Testis (tissue), 3 donors: ENCODE data around the gene BAG5. TPM values are rescaled to one million over a fixed set of nuclear protein-coding genes. Genes with fewer than 3 reads are reported as not detected.

Experiments
- DNase-seq: peaks from one replicate; pipeline ENCODE4 v3.0.0-alpha.2; 2019
- H3K27ac ChIP-seq, 2 donors: fragments of 200-600 bp; sonication (generic); one replicate each; pipeline ENCODE4 v1.5.1; 2019
- H3K27me3 ChIP-seq: fragments of 200-600 bp; sonication (generic); one replicate; pipeline ENCODE4 v1.5.1; 2019
- H3K36me3 ChIP-seq: fragments of 200-600 bp; sonication (generic); one replicate; pipeline ENCODE4 v1.5.1; 2017; ENCODE audit warnings: low read depth; ENCODE audit errors: missing control alignments
- H3K4me1 ChIP-seq: fragments of 200-600 bp; sonication (generic); one replicate; pipeline ENCODE4 v1.5.1; 2019
- H3K4me3 ChIP-seq, 2 donors: fragments of 200-600 bp; sonication (generic); one replicate each; pipeline ENCODE4 v1.5.1; 2017 to 2019
- H3K9me3 ChIP-seq: fragments of 200-600 bp; sonication (generic); one replicate; pipeline ENCODE4 v1.5.1; 2017
- CTCF ChIP-seq, 3 experiments: fragments of 450-650 bp in 2 of 3; fragments of 200-600 bp in 1 of 3; sonication (generic) in 1 of 3; IDR thresholded peaks; one replicate each; pipeline ENCODE4 v1.5.1; 2016 to 2019; ENCODE audit warnings: antibody characterized with exemption in 3 of 3, mild to moderate bottlenecking in 2 of 3, moderate library complexity in 1 of 3
- POLR2A ChIP-seq: fragments of 450-650 bp; IDR thresholded peaks from one replicate; pipeline ENCODE4 v1.6.1; 2017; ENCODE audit warnings: antibody characterized with exemption, mild to moderate bottlenecking, moderate library complexity
- WGBS, 2 donors: methylation state at CpG; one replicate each; pipeline ENCODE4 v1.1.5; 2018; 5-methylcytosine and 5-hydroxymethylcytosine counted together
- intact Hi-C: fragments of 100-400 bp; cut with DNase I; formaldehyde crosslinking; loops from one replicate; pipeline ENCODE4 v1.15.1; 2023; ENCODE audit warnings: low total_unique reads
- polyA plus RNA-seq: library from polyadenylated mRNA; stranded (reverse); fragments of 350-450 nt; fragmentation: Illumina TruSeq; extraction: RNeasy Lipid Tissue Mini Kit (QIAGEN cat#74804); gene quantifications from one replicate; pipeline ENCODE4 v1.2.3, GENCODE V29; 2014; ENCODE audit warnings: low read depth, low replicate concordance; ENCODE audit not compliant: insufficient read depth
- total RNA-seq, 2 donors: library from RNA; depleted of rRNA; stranded (reverse); fragments of >200 nt; gene quantifications; one replicate each; pipeline ENCODE4 v1.2.3, GENCODE V29; 2016

BAG5 gene
- total and polyA plus RNA-seq, 3 donors from 2014 or later, result 63.4 to 202 (median 124) TPM

- 91 to 99% methylated on average over 5 of the region's 5 CpGs for WGBS, 2 donors
- H3K4me3 ChIP-seq, result no peak overlapping the region
- H3K36me3 ChIP-seq, result no peaks in the 10 kb centered on the region
- no peak for DNase-seq
- no peaks in the 10 kb centered on the region for H3K9me3 ChIP-seq
- H3K27me3 ChIP-seq, result no peaks in the 10 kb centered on the region
- no peaks in the 10 kb centered on the region for H3K4me1 ChIP-seq
- TF ChIP-seq POLR2A (no peak), CTCF (IDR thresholded peaks at IDR 0.05) (no peak)
- no peak overlapping the region for H3K27ac ChIP-seq
- intact Hi-C loops, result no loop called here
These were observed 42.2 kb upstream of the BAG5 start for GRCh38 chr14:103604620-103605019.

GRCh38 chr14:103600503-103600902 is 38.0 kb upstream of the BAG5 start:
- no peaks in the 10 kb centered on the region for H3K4me1 ChIP-seq
- intact Hi-C loops, result no loop called here
- no peak overlapping the region for H3K4me3 ChIP-seq
- H3K27me3 ChIP-seq, result no peaks in the 10 kb centered on the region
- H3K36me3 ChIP-seq, result no peaks in the 10 kb centered on the region
- no peak for DNase-seq
- H3K27ac ChIP-seq, result no peak overlapping the region
- TF ChIP-seq CTCF (IDR thresholded peaks at IDR 0.05) (no peak), POLR2A (no peak)
- no peaks in the 10 kb centered on the region for H3K9me3 ChIP-seq
- 96% methylated on average over 5 of the region's 5 CpGs for WGBS, 2 donors

- H3K27ac ChIP-seq, result no peak overlapping the region
- TF ChIP-seq CTCF (IDR thresholded peaks at IDR 0.05) (no peak), POLR2A (no peak)
- H3K4me3 ChIP-seq, result no peak overlapping the region
- peaks cover 12% of the 10 kb centered on the region for H3K4me1 ChIP-seq
- no peaks in the 10 kb centered on the region for H3K9me3 ChIP-seq
- 92 to 94% methylated on average over 10 of the region's 10 CpGs for WGBS, 2 donors
- intact Hi-C loops, result no loop called here
- DNase-seq, result no peak
- no peaks in the 10 kb centered on the region for H3K36me3 ChIP-seq
- H3K27me3 ChIP-seq, result no peaks in the 10 kb centered on the region
These were observed 35.3 kb upstream of the BAG5 start for GRCh38 chr14:103597623-103598377.

- Histone ChIP-seq H3K27me3 (no peaks in the 10 kb centered on the region), H3K36me3 (no peaks in the 10 kb centered on the region), H3K4me3 (no peak overlapping the region), H3K9me3 (no peaks in the 10 kb centered on the region), H3K27ac (peak overlapping the region; percentile 70 to 75), H3K4me1 (peaks cover 12% of the 10 kb centered on the region)
- peak; percentile 84 for DNase-seq
- no peak for TF ChIP-seq POLR2A
- no peak for TF ChIP-seq CTCF (IDR thresholded peaks at IDR 0.05)
- WGBS, 2 donors, result 31 to 50% methylated on average over 9 to 11 of the region's 11 CpGs
- intact Hi-C loops, result no loop called here
These were observed 31.8 kb upstream of the BAG5 start for GRCh38 chr14:103594265-103594664.

- intact Hi-C loops, result no loop called here
- H3K4me1 ChIP-seq, result peaks cover 12% of the 10 kb centered on the region
- H3K27ac ChIP-seq, result peak overlapping the region; percentile 70 to 75
- no peak overlapping the region for H3K4me3 ChIP-seq
- no peaks in the 10 kb centered on the region for H3K27me3 ChIP-seq
- H3K9me3 ChIP-seq, result no peaks in the 10 kb centered on the region
- WGBS, 2 donors, result 61 to 76% methylated on average over 6 of the region's 6 CpGs
- no peak for DNase-seq
- no peaks in the 10 kb centered on the region for H3K36me3 ChIP-seq
- TF ChIP-seq POLR2A (no peak), CTCF (IDR thresholded peaks at IDR 0.05) (no peak)
These were observed 31.1 kb upstream of the BAG5 start for GRCh38 chr14:103593577-103593976.
